Progenitor cell of endocrine pancreas (in vitro differentiated cells): ENCODE measurements around the gene GCLC. TPM values are rescaled to one million over a fixed set of nuclear protein-coding genes. Genes with fewer than 3 reads are reported as not detected.
"Not testable (repeated sequence)": the region's sequence is repeated elsewhere in the genome, so short reads cannot be mapped to it uniquely, and the experiment has no call there.

Experiments
- DNase-seq: peaks from one replicate; pipeline ENCODE4 v3.0.0; 2021; ENCODE audit warnings: low spot score; ENCODE audit not compliant: unreplicated experiment
- H3K27ac Mint-ChIP-seq: 2 replicates; pipeline ENCODE4 v1.8.0; 2021; ENCODE audit warnings: mild to moderate bottlenecking, moderate library complexity, mixed read lengths
- H3K27me3 Mint-ChIP-seq: 2 replicates; pipeline ENCODE4 v1.8.0; 2021; ENCODE audit warnings: mixed read lengths
- H3K36me3 Mint-ChIP-seq: 2 replicates; pipeline ENCODE4 v1.8.0; 2022; ENCODE audit warnings: mixed read lengths; ENCODE audit not compliant: insufficient read depth
- H3K4me1 Mint-ChIP-seq: 2 replicates; pipeline ENCODE4 v1.8.0; 2021; ENCODE audit warnings: low read depth, mixed read lengths
- H3K4me3 Mint-ChIP-seq: 2 replicates; pipeline ENCODE4 v1.8.0; 2021; ENCODE audit warnings: low read depth, mild to moderate bottlenecking, moderate library complexity, mixed read lengths
- H3K9me3 Mint-ChIP-seq: 2 replicates; pipeline ENCODE4 v1.8.0; 2021; ENCODE audit warnings: low read depth, mixed read lengths
- total RNA-seq: library from RNA; stranded (reverse); gene quantifications from 2 replicates; pipeline ENCODE4 v1.2.1, GENCODE V29; 2021
- TF ChIP-seq, protein P1 (sequence below): fragments of 200-600 bp; sonication (generic); IDR thresholded peaks from one replicate; pipeline ENCODE4 v1.5.0; 2021; ENCODE audit warnings: antibody characterized with exemption, mild to moderate bottlenecking; ENCODE audit not compliant: unreplicated experiment

Gene GCLC
- total RNA-seq, 1 donor from 2014 or later = 34.2 TPM

GRCh38 chr6:53484476-53485280 lies 60.2 kb downstream of the GCLC start:
- Mint-ChIP-seq H3K27ac (no peak overlapping the region), H3K9me3 (peaks cover 3% of the 10 kb centered on the region), H3K36me3 (no peaks in the 10 kb centered on the region), H3K27me3 (peaks cover 22% of the 10 kb centered on the region), H3K4me1 (no peaks in the 10 kb centered on the region), H3K4me3 (no peak overlapping the region)
- TF ChIP-seq, protein P1, sequence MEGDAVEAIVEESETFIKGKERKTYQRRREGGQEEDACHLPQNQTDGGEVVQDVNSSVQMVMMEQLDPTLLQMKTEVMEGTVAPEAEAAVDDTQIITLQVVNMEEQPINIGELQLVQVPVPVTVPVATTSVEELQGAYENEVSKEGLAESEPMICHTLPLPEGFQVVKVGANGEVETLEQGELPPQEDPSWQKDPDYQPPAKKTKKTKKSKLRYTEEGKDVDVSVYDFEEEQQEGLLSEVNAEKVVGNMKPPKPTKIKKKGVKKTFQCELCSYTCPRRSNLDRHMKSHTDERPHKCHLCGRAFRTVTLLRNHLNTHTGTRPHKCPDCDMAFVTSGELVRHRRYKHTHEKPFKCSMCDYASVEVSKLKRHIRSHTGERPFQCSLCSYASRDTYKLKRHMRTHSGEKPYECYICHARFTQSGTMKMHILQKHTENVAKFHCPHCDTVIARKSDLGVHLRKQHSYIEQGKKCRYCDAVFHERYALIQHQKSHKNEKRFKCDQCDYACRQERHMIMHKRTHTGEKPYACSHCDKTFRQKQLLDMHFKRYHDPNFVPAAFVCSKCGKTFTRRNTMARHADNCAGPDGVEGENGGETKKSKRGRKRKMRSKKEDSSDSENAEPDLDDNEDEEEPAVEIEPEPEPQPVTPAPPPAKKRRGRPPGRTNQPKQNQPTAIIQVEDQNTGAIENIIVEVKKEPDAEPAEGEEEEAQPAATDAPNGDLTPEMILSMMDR = peak; percentile 99
- peak; percentile 38 for DNase-seq

DNA sequence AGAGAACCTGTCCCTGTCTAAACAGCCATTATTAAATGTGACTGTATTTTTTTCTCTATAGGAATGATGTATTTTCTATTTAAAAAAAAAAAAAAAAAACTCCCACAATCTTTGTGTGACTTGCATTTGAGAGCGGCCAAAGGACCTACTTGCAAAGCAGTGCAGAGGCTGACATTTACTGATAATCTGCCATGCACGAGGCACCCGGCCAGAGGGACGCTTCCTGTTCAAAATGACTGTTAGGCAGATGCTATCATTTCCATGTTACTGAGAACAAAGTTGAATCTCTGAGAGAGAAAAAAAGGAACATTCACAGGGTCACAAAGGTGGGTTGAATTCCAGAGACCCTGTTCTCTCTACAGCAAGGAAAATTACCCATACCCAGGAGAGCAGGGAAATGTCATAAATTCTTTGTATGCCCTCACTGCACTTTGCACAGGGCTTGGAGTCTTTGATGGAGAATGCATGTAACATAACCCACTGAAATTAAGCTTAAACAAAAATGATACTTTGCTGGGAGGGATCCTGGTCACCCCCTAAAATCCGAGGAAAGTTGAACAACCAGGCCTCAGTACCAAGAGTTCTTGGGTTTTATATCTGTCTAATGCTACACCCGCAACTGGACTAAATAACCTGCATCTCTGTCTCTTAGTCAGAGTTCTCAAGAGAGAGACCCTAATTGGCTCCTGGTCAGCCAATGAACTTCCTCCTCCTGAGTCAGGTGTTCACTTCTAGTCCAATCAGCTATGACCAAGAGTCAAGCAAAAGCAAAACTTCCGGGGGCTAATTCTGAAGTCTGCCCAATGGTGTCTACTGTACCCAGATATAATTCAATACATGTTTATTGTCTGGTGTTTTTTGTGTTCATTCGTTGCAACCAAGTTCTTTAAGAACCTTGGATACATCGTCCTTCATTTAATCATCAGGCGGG lies 61.2 kb downstream of the GCLC start:
- H3K4me3 Mint-ChIP-seq = no peak overlapping the region
- H3K36me3 Mint-ChIP-seq = no peaks in the 10 kb centered on the region
- no peaks in the 10 kb centered on the region for H3K4me1 Mint-ChIP-seq
- no peak overlapping the region for H3K27ac Mint-ChIP-seq
- H3K9me3 Mint-ChIP-seq = peaks cover under 1% of the 10 kb centered on the region
- DNase-seq = no peak
- TF ChIP-seq, protein P1 = no peak
- H3K27me3 Mint-ChIP-seq = peaks cover 22% of the 10 kb centered on the region

DNA sequence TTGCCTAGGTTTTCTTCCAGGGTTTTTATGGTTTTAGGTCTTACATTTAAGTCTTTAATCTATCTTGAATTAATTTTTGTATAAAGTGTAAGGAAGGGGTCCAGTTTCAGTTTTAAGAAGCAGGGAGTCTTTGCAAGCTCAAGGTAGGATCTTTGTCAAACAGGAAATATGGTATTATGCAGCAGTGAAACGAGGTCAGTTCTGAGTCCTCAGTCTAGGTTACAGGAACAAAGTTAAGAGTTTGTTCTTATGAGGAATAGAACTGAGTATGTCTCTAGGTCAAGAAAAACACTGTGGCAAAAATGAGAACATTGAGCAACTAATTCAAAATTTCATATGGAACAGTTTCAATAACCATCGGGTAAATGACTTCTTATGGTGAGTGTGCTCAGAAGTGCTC lies 63.6 kb downstream of the GCLC start:
- Mint-ChIP-seq H3K27me3 (peaks cover 7% of the 10 kb centered on the region), H3K27ac (no peak overlapping the region), H3K4me1 (no peaks in the 10 kb centered on the region), H3K4me3 (no peak overlapping the region), H3K36me3 (no peaks in the 10 kb centered on the region), H3K9me3 (no peaks in the 10 kb centered on the region)
- no peak for DNase-seq
- TF ChIP-seq, protein P1 = no peak

- H3K4me1 Mint-ChIP-seq, H3K27ac Mint-ChIP-seq, H3K4me3 Mint-ChIP-seq, H3K27me3 Mint-ChIP-seq, H3K9me3 Mint-ChIP-seq, H3K36me3 Mint-ChIP-seq, DNase-seq: not testable (repeated sequence)
These were observed 64.1 kb downstream of the GCLC start for GRCh38 chr6:53480774-53481173.

DNA sequence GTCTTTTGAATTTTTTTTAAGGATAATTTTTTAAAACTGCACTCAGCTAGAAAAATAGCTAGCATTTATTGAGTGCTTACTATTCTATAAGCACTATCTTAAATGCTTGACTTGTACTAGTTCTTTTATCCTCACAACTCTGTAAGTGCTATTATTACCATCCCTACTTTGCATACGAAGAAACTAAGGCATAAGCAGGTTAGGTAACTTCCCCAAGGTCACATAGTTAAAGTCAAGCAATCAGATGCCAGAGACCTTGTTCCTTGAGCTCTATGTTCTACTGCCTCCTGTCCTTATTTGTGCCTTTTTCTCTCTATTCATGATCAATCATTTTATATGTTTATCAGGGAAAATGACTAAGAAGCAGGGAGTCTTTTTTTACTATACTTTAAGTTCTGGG lies 65.0 kb downstream of the GCLC start:
- TF ChIP-seq, protein P1 = no peak
- no peak overlapping the region for H3K27ac Mint-ChIP-seq
- DNase-seq = no peak
- H3K27me3 Mint-ChIP-seq = no peaks in the 10 kb centered on the region
- no peaks in the 10 kb centered on the region for H3K9me3 Mint-ChIP-seq
- no peak overlapping the region for H3K4me3 Mint-ChIP-seq
- H3K36me3 Mint-ChIP-seq = no peaks in the 10 kb centered on the region
- no peaks in the 10 kb centered on the region for H3K4me1 Mint-ChIP-seq
